Suprapubic skin (tissue), 4 donors: ENCODE data around the gene BCL11A. TPM values are rescaled to one million over a fixed set of nuclear protein-coding genes. Genes with fewer than 3 reads are reported as not detected.

ENCODE experiments used
- DNase-seq, 2 donors: peaks; one replicate each; pipeline ENCODE4 v3.0.0-alpha.2; 2019; ENCODE audit warnings: low spot score in 2 of 2
- H3K27ac ChIP-seq: fragments of 200-600 bp; sonication (generic); one replicate; pipeline ENCODE4 v1.5.1; 2019
- H3K27me3 ChIP-seq: fragments of 200-600 bp; sonication (generic); one replicate; pipeline ENCODE4 v1.5.1; 2019
- H3K36me3 ChIP-seq: fragments of 200-600 bp; sonication (generic); one replicate; pipeline ENCODE4 v1.5.1; 2019
- H3K4me1 ChIP-seq: fragments of 200-600 bp; sonication (generic); one replicate; pipeline ENCODE4 v1.5.1; 2019
- H3K4me3 ChIP-seq: fragments of 200-600 bp; sonication (generic); one replicate; pipeline ENCODE4 v1.5.1; 2019; ENCODE audit warnings: mild to moderate bottlenecking
- H3K9me3 ChIP-seq: fragments of 200-600 bp; sonication (generic); one replicate; pipeline ENCODE4 v1.5.1; 2019
- EP300 ChIP-seq: sonication (generic); formaldehyde crosslinking; IDR thresholded peaks from one replicate; pipeline ENCODE4 v1.6.1; 2017; ENCODE audit warnings: antibody characterized with exemption
- POLR2A ChIP-seq, 2 donors: fragments of 450-650 bp; IDR thresholded peaks; one replicate each; pipeline ENCODE4 v1.6.1; 2017; ENCODE audit warnings: antibody characterized with exemption in 2 of 2, mild to moderate bottlenecking in 2 of 2, moderate library complexity in 2 of 2
- POLR2AphosphoS5 ChIP-seq, 3 donors: sonication (generic); formaldehyde crosslinking; IDR thresholded peaks; one replicate each; pipeline ENCODE4 v1.6.1; 2017; ENCODE audit warnings: antibody characterized with exemption in 3 of 3
- WGBS: methylation state at CpG from one replicate; pipeline ENCODE4 v1.1.5; 2018; 5-methylcytosine and 5-hydroxymethylcytosine counted together
- total RNA-seq, 4 donors: library from RNA; depleted of rRNA; stranded (reverse); fragments of >200 nt; gene quantifications; one replicate each; pipeline ENCODE4 v1.1.0, GENCODE V29; 2016
- TF ChIP-seq, protein P1 (sequence below), 2 donors: fragments of 200-600 bp in 1 of 2; fragments of 450-650 bp in 1 of 2; sonication (generic) in 1 of 2; IDR thresholded peaks; one replicate each; pipeline ENCODE4 v1.5.1; 2016 to 2019; ENCODE audit warnings: antibody characterized with exemption in 2 of 2, mild to moderate bottlenecking in 1 of 2, moderate library complexity in 1 of 2

BCL11A gene
- total RNA-seq, 4 donors from 2014 or later: 67.1 to 222 (median 113) TPM

DNA sequence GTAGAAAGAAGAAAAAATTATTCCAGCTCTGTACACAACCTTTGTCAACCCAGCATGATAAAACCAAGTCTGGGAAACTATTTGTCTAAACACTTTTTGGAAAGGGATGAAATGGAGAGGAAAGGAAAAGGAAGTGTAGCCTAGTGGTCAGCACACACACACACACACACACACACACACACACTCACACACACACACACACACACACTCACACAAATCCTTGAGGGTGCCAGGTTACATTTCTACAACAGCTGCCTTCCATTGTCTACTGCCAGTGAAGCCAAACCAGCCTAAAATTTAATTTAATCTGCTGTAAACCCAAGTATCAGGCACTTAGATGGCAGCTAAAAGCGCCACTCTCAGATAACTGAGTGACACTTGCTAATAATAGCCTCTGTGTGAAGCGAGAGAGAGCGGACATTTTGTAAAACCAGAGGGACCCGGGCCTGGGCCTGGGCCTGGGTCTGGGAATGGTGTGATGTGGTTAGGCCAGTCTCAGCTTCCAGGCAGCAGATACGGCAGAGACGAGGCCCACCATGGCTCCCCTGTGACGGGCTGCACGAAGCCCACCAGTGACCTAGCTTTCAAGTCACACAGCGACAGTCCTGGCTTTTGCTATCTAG lies 32.4 kb downstream of the BCL11A start:
- WGBS: 97% methylated on average over 9 of the region's 9 CpGs
- Histone ChIP-seq H3K4me1 (peaks cover 10% of the 10 kb centered on the region), H3K36me3 (no peaks in the 10 kb centered on the region), H3K9me3 (no peaks in the 10 kb centered on the region), H3K27me3 (no peaks in the 10 kb centered on the region), H3K27ac (no peak overlapping the region), H3K4me3 (no peak overlapping the region)
- TF ChIP-seq POLR2AphosphoS5 (IDR thresholded peaks at IDR 0.05) (no peak), EP300 (no peak), POLR2A (IDR thresholded peaks at IDR 0.05) (no peak)
- TF ChIP-seq, protein P1, sequence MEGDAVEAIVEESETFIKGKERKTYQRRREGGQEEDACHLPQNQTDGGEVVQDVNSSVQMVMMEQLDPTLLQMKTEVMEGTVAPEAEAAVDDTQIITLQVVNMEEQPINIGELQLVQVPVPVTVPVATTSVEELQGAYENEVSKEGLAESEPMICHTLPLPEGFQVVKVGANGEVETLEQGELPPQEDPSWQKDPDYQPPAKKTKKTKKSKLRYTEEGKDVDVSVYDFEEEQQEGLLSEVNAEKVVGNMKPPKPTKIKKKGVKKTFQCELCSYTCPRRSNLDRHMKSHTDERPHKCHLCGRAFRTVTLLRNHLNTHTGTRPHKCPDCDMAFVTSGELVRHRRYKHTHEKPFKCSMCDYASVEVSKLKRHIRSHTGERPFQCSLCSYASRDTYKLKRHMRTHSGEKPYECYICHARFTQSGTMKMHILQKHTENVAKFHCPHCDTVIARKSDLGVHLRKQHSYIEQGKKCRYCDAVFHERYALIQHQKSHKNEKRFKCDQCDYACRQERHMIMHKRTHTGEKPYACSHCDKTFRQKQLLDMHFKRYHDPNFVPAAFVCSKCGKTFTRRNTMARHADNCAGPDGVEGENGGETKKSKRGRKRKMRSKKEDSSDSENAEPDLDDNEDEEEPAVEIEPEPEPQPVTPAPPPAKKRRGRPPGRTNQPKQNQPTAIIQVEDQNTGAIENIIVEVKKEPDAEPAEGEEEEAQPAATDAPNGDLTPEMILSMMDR (IDR thresholded peaks at IDR 0.05): no peak
- no peak for DNase-seq

GRCh38 chr2:60520151-60520876 lies 33.1 kb downstream of the BCL11A start:
- no peak for DNase-seq
- no peaks in the 10 kb centered on the region for H3K9me3 ChIP-seq
- no peaks in the 10 kb centered on the region for H3K27me3 ChIP-seq
- H3K36me3 ChIP-seq: no peaks in the 10 kb centered on the region
- TF ChIP-seq, protein P1 (IDR thresholded peaks at IDR 0.05): no peak
- no peak for TF ChIP-seq POLR2A (IDR thresholded peaks at IDR 0.05)
- no peak for TF ChIP-seq EP300
- TF ChIP-seq POLR2AphosphoS5 (IDR thresholded peaks at IDR 0.05): no peak
- no peak overlapping the region for H3K4me3 ChIP-seq
- H3K4me1 ChIP-seq: peaks cover 17% of the 10 kb centered on the region
- H3K27ac ChIP-seq: no peak overlapping the region
- WGBS: 95% methylated on average over 8 of the region's 8 CpGs

GRCh38 chr2:60519231-60519863 lies 34.1 kb downstream of the BCL11A start:
- H3K4me1 ChIP-seq: peaks cover 20% of the 10 kb centered on the region
- no peak for DNase-seq
- H3K27ac ChIP-seq: peak overlapping the region; percentile 46
- no peaks in the 10 kb centered on the region for H3K9me3 ChIP-seq
- H3K36me3 ChIP-seq: no peaks in the 10 kb centered on the region
- H3K27me3 ChIP-seq: no peaks in the 10 kb centered on the region
- 47% methylated on average over 7 of the region's 7 CpGs for WGBS
- no peak overlapping the region for H3K4me3 ChIP-seq
- TF ChIP-seq, protein P1 (IDR thresholded peaks at IDR 0.05): no peak
- TF ChIP-seq POLR2A (IDR thresholded peaks at IDR 0.05): no peak
- no peak for TF ChIP-seq POLR2AphosphoS5 (IDR thresholded peaks at IDR 0.05)
- no peak for TF ChIP-seq EP300

GRCh38 chr2:60518567-60518966 lies 34.9 kb downstream of the BCL11A start:
- Histone ChIP-seq H3K4me1 (peaks cover 25% of the 10 kb centered on the region), H3K36me3 (no peaks in the 10 kb centered on the region), H3K4me3 (no peak overlapping the region), H3K27ac (no peak overlapping the region), H3K9me3 (no peaks in the 10 kb centered on the region), H3K27me3 (no peaks in the 10 kb centered on the region)
- no peak for TF ChIP-seq EP300
- TF ChIP-seq, protein P1 (IDR thresholded peaks at IDR 0.05): no peak
- no peak for DNase-seq
- WGBS: 68% methylated on average over 7 of the region's 7 CpGs

GRCh38 chr2:60517446-60517845 lies 36.0 kb downstream of the BCL11A start:
- no peak overlapping the region for H3K27ac ChIP-seq
- no peak for DNase-seq
- H3K36me3 ChIP-seq: no peaks in the 10 kb centered on the region
- no peaks in the 10 kb centered on the region for H3K27me3 ChIP-seq
- WGBS: 84% methylated on average over 4 of the region's 4 CpGs
- TF ChIP-seq POLR2AphosphoS5 (IDR thresholded peaks at IDR 0.05) (no peak), EP300 (no peak), POLR2A (IDR thresholded peaks at IDR 0.05) (no peak)
- TF ChIP-seq, protein P1 (IDR thresholded peaks at IDR 0.05): no peak
- no peaks in the 10 kb centered on the region for H3K9me3 ChIP-seq
- H3K4me3 ChIP-seq: no peak overlapping the region
- peaks cover 35% of the 10 kb centered on the region for H3K4me1 ChIP-seq
